Uterus (tissue), 2 donors: Measurements from ENCODE around the gene PLA2G6.

ENCODE experiments used
- CTCF ChIP-seq, 4 experiments: fragments of 200-600 bp in 2 of 4; fragments of 450-650 bp in 2 of 4; sonication (generic) in 2 of 4; IDR thresholded peaks; one replicate each; pipeline ENCODE4 v1.5.1; 2016 to 2019; ENCODE audit warnings: antibody characterized with exemption in 4 of 4, mild to moderate bottlenecking in 2 of 4, moderate library complexity in 1 of 4
- POLR2A ChIP-seq, 2 donors: fragments of 450-650 bp; IDR thresholded peaks; one replicate each; pipeline ENCODE4 v1.6.1; 2016; ENCODE audit warnings: antibody characterized with exemption in 2 of 2, mild to moderate bottlenecking in 1 of 2, moderate library complexity in 1 of 2

DNA sequence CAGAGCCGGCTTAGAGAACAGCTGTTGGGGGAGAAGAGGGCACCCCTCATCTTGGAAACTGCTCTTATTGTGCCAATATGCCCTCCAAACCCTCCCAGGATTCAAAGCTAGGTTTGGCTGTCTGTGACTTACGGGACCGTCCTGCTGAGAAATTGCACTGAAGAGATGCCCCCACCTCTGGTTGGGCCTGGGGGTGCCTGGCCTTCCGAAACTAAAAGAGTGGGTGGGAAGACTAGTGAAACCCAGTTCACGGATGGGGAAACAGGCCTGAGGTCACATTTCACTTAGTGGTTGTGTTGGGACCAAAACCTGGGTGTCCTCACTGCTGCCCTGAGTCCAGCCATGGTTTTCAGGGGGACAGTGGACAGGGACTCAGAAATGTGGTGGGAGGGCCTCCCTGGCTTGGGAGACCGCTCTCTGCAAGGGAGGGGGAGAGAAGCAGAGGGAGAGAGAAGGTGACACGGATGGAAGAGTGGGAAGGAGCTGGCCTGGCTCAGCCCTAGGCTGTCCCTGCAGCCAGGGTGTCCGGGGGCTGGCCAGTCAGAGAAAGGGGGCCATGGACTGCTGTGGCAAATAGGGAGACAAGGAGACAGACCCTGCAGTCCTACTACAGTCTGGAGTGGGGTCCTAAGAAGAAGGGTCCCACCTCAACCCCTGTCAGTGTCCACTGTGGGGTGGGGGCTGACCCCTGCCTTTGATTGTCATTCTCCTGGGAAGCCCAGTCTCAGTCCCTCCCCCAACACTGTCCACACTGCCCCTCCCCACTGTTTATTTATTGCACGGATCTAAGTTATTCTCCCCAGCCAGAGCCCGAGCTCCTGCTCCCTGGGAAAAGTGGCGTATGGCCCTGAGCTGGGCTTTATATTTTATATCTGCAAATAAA lies 33.8 kb upstream of the PLA2G6 start:
- TF ChIP-seq CTCF (IDR thresholded peaks at IDR 0.05) (no peak), POLR2A (IDR thresholded peaks at IDR 0.05) (no peak)
